ENCODE results near the gene ADCY4. TPM values are rescaled to one million over a fixed set of nuclear protein-coding genes. Genes with fewer than 3 reads are reported as not detected.
"Not testable (repeated sequence)": the region's sequence is repeated elsewhere in the genome, so short reads cannot be mapped to it uniquely, and the experiment has no call there.

ADCY4 gene
- polyA plus RNA-seq, 3 donors, result 0.69 to 11.9 (median 0.70) TPM

DNA sequence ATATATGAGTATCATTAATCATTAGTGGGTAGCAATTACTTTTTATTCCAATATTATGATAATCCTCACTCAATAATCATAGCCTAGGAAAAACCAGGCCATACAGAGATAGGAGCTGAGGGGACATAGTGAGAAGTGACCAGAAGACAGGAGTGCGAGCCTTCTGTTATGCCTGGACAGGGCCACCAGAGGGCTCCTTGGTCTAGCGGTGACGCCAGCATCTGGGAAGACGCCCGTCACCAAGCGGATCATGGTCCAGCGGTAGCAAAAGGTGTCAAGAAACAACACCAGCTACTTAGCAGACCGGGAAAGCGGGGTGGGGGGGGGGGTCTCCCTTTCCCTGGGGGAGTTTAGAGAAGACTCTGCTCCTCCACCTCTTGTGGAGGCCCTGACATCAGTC is 7.0 kb downstream of the ADCY4 start:
- H3K4me2 ChIP-seq (replicated peaks; ENCODE audit: extremely low read depth, low read length, poor library complexity, severe bottlenecking); H3K9ac ChIP-seq (ENCODE audit: insufficient read depth, low read length, poor library complexity, severe bottlenecking); H3K4me3 Mint-ChIP-seq; H2AFZ ChIP-seq (ENCODE audit: insufficient read depth, low read depth, low read length, poor library complexity, severe bottlenecking); H4K20me1 ChIP-seq (ENCODE audit: insufficient read depth, low read length); H3K79me2 ChIP-seq (ENCODE audit: insufficient read depth, low read length); H3K27me3 ChIP-seq (ENCODE audit: control insufficient read depth in 2 of 2, insufficient read depth in 2 of 2, low read length in 2 of 2); H3K9me3 Mint-ChIP-seq; H3K36me3 ChIP-seq (replicated peaks in 1 of 2; ENCODE audit: control insufficient read depth in 1 of 2, insufficient read depth in 2 of 2, low read length in 2 of 2); intact Hi-C loops (cut with micrococcal nuclease); H3K9me3 ChIP-seq (replicated peaks in 1 of 2; ENCODE audit: control insufficient read depth in 1 of 2, insufficient read depth in 1 of 2, low read length in 2 of 2); DNase-seq: not testable (repeated sequence)
- Mint-ChIP-seq H3K27me3 (ENCODE audit: low read depth in 3 of 3) (peaks cover 3 to 20% (median 8%) of the 10 kb centered on the region in 3 donors), H3K27ac (peak overlapping the region in 5 of 7 donors; percentile 8 to 96 (median 88)), H3K36me3 (peaks cover 6 to 13% of the 10 kb centered on the region in 2 donors), H3K4me1 (peaks cover 70% of the 10 kb centered on the region)
- TF ChIP-seq, protein P1, sequence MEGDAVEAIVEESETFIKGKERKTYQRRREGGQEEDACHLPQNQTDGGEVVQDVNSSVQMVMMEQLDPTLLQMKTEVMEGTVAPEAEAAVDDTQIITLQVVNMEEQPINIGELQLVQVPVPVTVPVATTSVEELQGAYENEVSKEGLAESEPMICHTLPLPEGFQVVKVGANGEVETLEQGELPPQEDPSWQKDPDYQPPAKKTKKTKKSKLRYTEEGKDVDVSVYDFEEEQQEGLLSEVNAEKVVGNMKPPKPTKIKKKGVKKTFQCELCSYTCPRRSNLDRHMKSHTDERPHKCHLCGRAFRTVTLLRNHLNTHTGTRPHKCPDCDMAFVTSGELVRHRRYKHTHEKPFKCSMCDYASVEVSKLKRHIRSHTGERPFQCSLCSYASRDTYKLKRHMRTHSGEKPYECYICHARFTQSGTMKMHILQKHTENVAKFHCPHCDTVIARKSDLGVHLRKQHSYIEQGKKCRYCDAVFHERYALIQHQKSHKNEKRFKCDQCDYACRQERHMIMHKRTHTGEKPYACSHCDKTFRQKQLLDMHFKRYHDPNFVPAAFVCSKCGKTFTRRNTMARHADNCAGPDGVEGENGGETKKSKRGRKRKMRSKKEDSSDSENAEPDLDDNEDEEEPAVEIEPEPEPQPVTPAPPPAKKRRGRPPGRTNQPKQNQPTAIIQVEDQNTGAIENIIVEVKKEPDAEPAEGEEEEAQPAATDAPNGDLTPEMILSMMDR (IDR thresholded peaks at IDR 0.05), result peak; percentile 82
- 0% methylated on average over 1 of the region's 9 CpGs for WGBS (ENCODE audit: insufficient coverage)
- Histone ChIP-seq H3K4me3 (replicated peaks in 1 of 3; ENCODE audit: low read depth in 2 of 3, low read length in 3 of 3) (peak overlapping the region in 1 of 3 experiments; percentile 41), H3K27ac (ENCODE audit: low read depth in 1 of 2, low read length in 2 of 2) (peak overlapping the region; percentile 47 to 76), H3K4me1 (ENCODE audit: control insufficient read depth in 1 of 2, insufficient read depth in 2 of 2, low read length in 2 of 2) (peaks cover 66 to 70% of the 10 kb centered on the region in 2 donors)

DNA sequence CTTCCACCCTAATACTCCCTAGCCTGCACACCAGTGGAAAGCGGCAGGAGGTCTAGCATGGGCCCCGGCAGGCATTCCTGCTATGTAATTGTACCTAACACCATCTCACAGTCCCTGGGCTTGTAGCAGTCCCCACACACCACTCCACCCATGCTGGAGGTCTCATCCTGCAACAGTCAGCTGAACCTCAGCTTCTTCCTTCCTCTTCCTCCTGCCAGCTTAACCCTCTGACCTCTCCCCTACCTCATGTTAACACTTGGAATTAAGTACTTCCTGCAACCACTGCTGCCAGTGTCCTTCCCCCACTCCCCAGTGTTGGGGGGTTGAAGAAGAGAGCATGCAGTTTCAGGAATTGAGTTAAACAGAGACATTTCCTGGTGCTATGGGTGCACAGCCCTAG is 7.6 kb downstream of the ADCY4 start:
- WGBS (ENCODE audit: insufficient coverage), result 80% methylated on average over 1 of the region's 2 CpGs
- Histone ChIP-seq H3K9me3 (replicated peaks in 1 of 2; ENCODE audit: control insufficient read depth in 1 of 2, insufficient read depth in 1 of 2, low read length in 2 of 2) (no peaks in the 10 kb centered on the region), H2AFZ (ENCODE audit: insufficient read depth, low read depth, low read length, poor library complexity, severe bottlenecking) (peak overlapping the region; percentile 1), H3K9ac (ENCODE audit: insufficient read depth, low read length, poor library complexity, severe bottlenecking) (no peak overlapping the region), H3K4me3 (replicated peaks in 1 of 3; ENCODE audit: low read depth in 2 of 3, low read length in 3 of 3) (peak overlapping the region in 1 of 3 experiments; percentile 41), H3K27ac (ENCODE audit: low read depth in 1 of 2, low read length in 2 of 2) (peak overlapping the region; percentile 47 to 76), H3K4me1 (ENCODE audit: control insufficient read depth in 1 of 2, insufficient read depth in 2 of 2, low read length in 2 of 2) (peaks cover 60 to 64% of the 10 kb centered on the region in 2 donors), H3K79me2 (ENCODE audit: insufficient read depth, low read length) (no peaks in the 10 kb centered on the region), H3K4me2 (replicated peaks; ENCODE audit: extremely low read depth, low read length, poor library complexity, severe bottlenecking) (peak overlapping the region; percentile 58), H3K36me3 (replicated peaks in 1 of 2; ENCODE audit: control insufficient read depth in 1 of 2, insufficient read depth in 2 of 2, low read length in 2 of 2) (no peaks in the 10 kb centered on the region), H4K20me1 (ENCODE audit: insufficient read depth, low read length) (no peaks in the 10 kb centered on the region), H3K27me3 (ENCODE audit: control insufficient read depth in 2 of 2, insufficient read depth in 2 of 2, low read length in 2 of 2) (peaks cover 0 to under 1% of the 10 kb centered on the region in 2 donors)
- peak overlapping the region; percentile 84 to 96 (median 91) for H3K27ac Mint-ChIP-seq
- DNase-seq, result peak in 2 of 3 donors; percentile 40 to 52
- H3K4me3 Mint-ChIP-seq, result peak overlapping the region; percentile 55 to 78
- H3K9me3 Mint-ChIP-seq, result peaks cover 0 to 2% (median 0%) of the 10 kb centered on the region in 7 donors
- H3K27me3 Mint-ChIP-seq (ENCODE audit: low read depth in 3 of 3), result peaks cover 2 to 19% (median 3%) of the 10 kb centered on the region in 3 donors
- intact Hi-C loops (cut with micrococcal nuclease), result no loop called here
- peaks cover 65% of the 10 kb centered on the region for H3K4me1 Mint-ChIP-seq
- TF ChIP-seq, protein P1 (IDR thresholded peaks at IDR 0.05), result no peak
- peaks cover 6 to 11% of the 10 kb centered on the region in 2 donors for H3K36me3 Mint-ChIP-seq

All from CD14-positive monocyte (primary cell).